Measurements from ENCODE around the gene CCDC124. TPM values are rescaled to one million over a fixed set of nuclear protein-coding genes. Genes with fewer than 3 reads are reported as not detected.

Gene CCDC124
- polyA plus RNA-seq, 1 of the 3 experiments (the other 2 are of a cell fraction): 231 TPM

- no peaks in the 10 kb centered on the region for H3K9me3 ChIP-seq
- ChIA-PET CTCF (interaction anchor here (1.4 kb wide), 1 partner anchor 44 kb away, joined by 4 read pairs; no protein-coding TSS in a partner anchor), POLR2A (no interaction called here)
- H3K79me2 ChIP-seq (ENCODE audit: insufficient read depth): no peaks in the 10 kb centered on the region
- H3K4me2 ChIP-seq: no peak overlapping the region
- TF ChIP-seq FOXM1 (IDR thresholded peaks at IDR 0.05; ENCODE audit: low read depth): no peak
- TF ChIP-seq GABPA (IDR thresholded peaks at IDR 0.05; ENCODE audit: low read depth): no peak
- no peak for TF ChIP-seq TEAD4 (IDR thresholded peaks at IDR 0.05; ENCODE audit: borderline replicate concordance, insufficient read depth)
- TF ChIP-seq, protein P1, sequence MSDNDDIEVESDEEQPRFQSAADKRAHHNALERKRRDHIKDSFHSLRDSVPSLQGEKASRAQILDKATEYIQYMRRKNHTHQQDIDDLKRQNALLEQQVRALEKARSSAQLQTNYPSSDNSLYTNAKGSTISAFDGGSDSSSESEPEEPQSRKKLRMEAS (IDR thresholded peaks at IDR 0.05; ENCODE audit: low read depth): no peak
- TF ChIP-seq NFIC (IDR thresholded peaks at IDR 0.05; ENCODE audit: borderline replicate concordance): no peak
- TF ChIP-seq FOXJ3 (CRISPR knock-in tag; IDR thresholded peaks at IDR 0.05): no peak
- no peak for TF ChIP-seq CHD2 (IDR thresholded peaks at IDR 0.05; ENCODE audit: low read length, partially characterized antibody)
- no peak for TF ChIP-seq SMC3 (IDR thresholded peaks at IDR 0.05; ENCODE audit: low read depth, low read length)
- no peak for TF ChIP-seq EZH2phosphoT487 (IDR thresholded peaks at IDR 0.05; ENCODE audit: borderline replicate concordance, low read depth)
- TF ChIP-seq, protein P2, sequence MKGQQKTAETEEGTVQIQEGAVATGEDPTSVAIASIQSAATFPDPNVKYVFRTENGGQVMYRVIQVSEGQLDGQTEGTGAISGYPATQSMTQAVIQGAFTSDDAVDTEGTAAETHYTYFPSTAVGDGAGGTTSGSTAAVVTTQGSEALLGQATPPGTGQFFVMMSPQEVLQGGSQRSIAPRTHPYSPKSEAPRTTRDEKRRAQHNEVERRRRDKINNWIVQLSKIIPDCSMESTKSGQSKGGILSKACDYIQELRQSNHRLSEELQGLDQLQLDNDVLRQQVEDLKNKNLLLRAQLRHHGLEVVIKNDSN (IDR thresholded peaks at IDR 0.05; ENCODE audit: borderline replicate concordance, low read depth): no peak
- no peak for TF ChIP-seq RFX5 (IDR thresholded peaks at IDR 0.05; ENCODE audit: low read length)
- no peak for TF ChIP-seq REST (IDR thresholded peaks at IDR 0.05; ENCODE audit: low read depth, low read length)
- TF ChIP-seq MEF2A (IDR thresholded peaks at IDR 0.05; ENCODE audit: borderline replicate concordance, low read depth): no peak
- no peak for TF ChIP-seq RAD21 (IDR thresholded peaks at IDR 0.05; ENCODE audit: low read length)
- no peak for TF ChIP-seq ZBTB33 (IDR thresholded peaks at IDR 0.05; ENCODE audit: borderline replicate concordance, low read depth)
- no peak for TF ChIP-seq TCF12 (IDR thresholded peaks at IDR 0.05)
- TF ChIP-seq USF2 (IDR thresholded peaks at IDR 0.05; ENCODE audit: borderline replicate concordance, low read depth, low read length): no peak
- TF ChIP-seq IRF3 (IDR thresholded peaks at IDR 0.05; ENCODE audit: low read depth, low read length): no peak
- H3K9me2 ChIP-seq: no peaks in the 10 kb centered on the region
- no peaks in the 10 kb centered on the region for H3F3A ChIP-seq (replicated peaks; ENCODE audit: insufficient read depth)
- no peaks in the 10 kb centered on the region for H3K4me1 ChIP-seq (ENCODE audit: control insufficient read depth in 1 of 2, insufficient read depth in 2 of 2, low read depth in 1 of 2, low read length in 1 of 2)
- peaks cover 50% of the 10 kb centered on the region; the same call in 1 of the 2 replicates for H3K27me3 ChIP-seq (ENCODE audit: insufficient read depth)
- no peak overlapping the region for H3K27ac ChIP-seq (ENCODE audit: low read depth in 2 of 2, low read length in 1 of 2)
- WGBS (ENCODE audit: low lambda C conversion rate): 40% methylated on average over 9 of the region's 9 CpGs
- no peak overlapping the region for H2AFZ ChIP-seq (ENCODE audit: low read depth)
- no peak overlapping the region for H3K4me3 ChIP-seq (ENCODE audit: low read depth in 2 of 2, low read length in 1 of 2)
- no peaks in the 10 kb centered on the region for H3K36me3 ChIP-seq (replicated peaks in 1 of 2; ENCODE audit: control insufficient read depth in 1 of 2, insufficient read depth in 2 of 2, low read length in 1 of 2)
- H4K20me1 ChIP-seq (ENCODE audit: insufficient read depth): no peaks in the 10 kb centered on the region
- H3K9ac ChIP-seq: no peak overlapping the region
- DNase-seq: no peak
These were observed 39.0 kb upstream of the CCDC124 start for GRCh38 chr19:17893766-17894165.
